MM.1S (cell line): ENCODE data around the gene NCOR2.

Experiments used
- CTCF ChIP-seq: fragments of 300-600 bp; sonication (generic); IDR thresholded peaks from 2 replicates; pipeline ENCODE4 v1.5.1; 2016; ENCODE audit warnings: antibody characterized with exemption, low read length, mixed read lengths
- EZH2 ChIP-seq: fragments of 300-600 bp; sonication (generic); optimal IDR thresholded peaks from 2 replicates; pipeline ENCODE3; 2017; ENCODE audit warnings: low read depth, mild to moderate bottlenecking, antibody characterized with exemption, low read length, mixed read lengths

- no peak for TF ChIP-seq CTCF
- TF ChIP-seq EZH2 = no peak
These were observed 44.9 kb upstream of the NCOR2 start for GRCh38 chr12:124612410-124612680.
